Stomach (tissue), 19 donors: ENCODE results near the gene CLDN1. TPM values are rescaled to one million over a fixed set of nuclear protein-coding genes. Genes with fewer than 3 reads are reported as not detected.

Source experiments
- DNase-seq, 2 donors: peaks; one replicate each; pipeline versions ENCODE4 v3.0.0 to v3.0.0-alpha.2; 2013 to 2019
- H3K27ac ChIP-seq, 5 donors: fragments of 200-600 bp in 4 of 5; sonication (generic) in 4 of 5; one replicate each; pipeline ENCODE4 v1.5.1; 2013 to 2019; ENCODE audit warnings: mild to moderate bottlenecking in 1 of 5, moderate library complexity in 1 of 5
- H3K27me3 ChIP-seq, 3 donors: fragments of 200-600 bp; sonication (generic); one replicate each; pipeline ENCODE4 v1.5.1; 2017 to 2019; ENCODE audit warnings: mixed run types in 1 of 3
- H3K36me3 ChIP-seq, 4 donors: fragments of 200-600 bp; sonication (generic); 1 replicate in 3 of 4; 2 replicates in 1 of 4; pipeline ENCODE4 v1.5.1; 2016 to 2019
- H3K4me1 ChIP-seq, 4 donors: fragments of 200-600 bp; sonication (generic); one replicate each; pipeline ENCODE4 v1.5.1; 2016 to 2019
- H3K4me3 ChIP-seq, 4 donors: fragments of 200-600 bp; sonication (generic) in 3 of 4; one replicate each; pipeline ENCODE4 v1.5.1; 2016 to 2019; ENCODE audit warnings: mild to moderate bottlenecking in 1 of 4
- H3K9me3 ChIP-seq, 4 donors: fragments of 200-600 bp; sonication (generic); one replicate each; pipeline ENCODE4 v1.5.1; 2016 to 2019
- CTCF ChIP-seq, 7 experiments: fragments of 450-650 bp in 4 of 7; fragments of 200-600 bp in 3 of 7; sonication (generic) in 3 of 7; IDR thresholded peaks; one replicate each; pipeline ENCODE4 v1.5.1; 2016 to 2019; ENCODE audit warnings: antibody characterized with exemption in 7 of 7, control low read depth in 2 of 7, mild to moderate bottlenecking in 1 of 7
- EP300 ChIP-seq: sonication (generic); formaldehyde crosslinking; IDR thresholded peaks from one replicate; pipeline ENCODE4 v1.6.1; 2017; ENCODE audit warnings: antibody characterized with exemption
- POLR2A ChIP-seq, 4 donors: fragments of 450-650 bp; IDR thresholded peaks; one replicate each; pipeline ENCODE4 v1.6.1; 2016; ENCODE audit warnings: antibody characterized with exemption in 4 of 4, control low read depth in 2 of 4, mild to moderate bottlenecking in 1 of 4, moderate library complexity in 1 of 4
- POLR2AphosphoS5 ChIP-seq, 3 donors: sonication (generic); formaldehyde crosslinking; IDR thresholded peaks; one replicate each; pipeline ENCODE4 v1.6.1; 2016; ENCODE audit warnings: antibody characterized with exemption in 3 of 3
- WGBS, 5 donors: extraction: QIAGEN DNeasy Blood & Tissue Kit in 3 of 5; methylation state at CpG; one replicate each; pipeline versions ENCODE4 v1.1.5 to v1.1.7; 2013 to 2018; 5-methylcytosine and 5-hydroxymethylcytosine counted together
- intact Hi-C: fragments of 100-400 bp; cut with DNase I; formaldehyde crosslinking; loops from one replicate; pipeline ENCODE4 v1.15.1; 2023; ENCODE audit warnings: low total_unique reads
- long read RNA-seq, 10 donors: transcript quantifications; one replicate each; lab custom pipeline, GENCODE V29; 2026
- polyA plus RNA-seq, 3 donors: library from polyadenylated mRNA; stranded (reverse); fragments of 200-250 nt; gene quantifications; one replicate each; pipeline ENCODE4 v1.2.3, GENCODE V29; 2013
- total RNA-seq, 5 donors: library from RNA; depleted of rRNA; stranded (reverse); fragments of >200 nt; gene quantifications; one replicate each; pipeline versions ENCODE4 v1.1.0 to v1.2.3, GENCODE V29; 2014 to 2016
- donor health status: healthy with polysubstance abuse.
- donor health status: Bipolar disorder and iron deficiency.
- donor health status: healthy.

The CLDN1 gene
- total RNA-seq (1 to 10 TPM in 2 of 5 donors, not detected in 3; 4.9 to 7.0 TPM), polyA plus RNA-seq (10 to 100 TPM in 1 of 3 donors, 1 to 10 TPM in 1, under 1 TPM in 1; 0.62 to 15.6 (median 1.1) TPM)
- long read RNA-seq, donor 1, transcript CLDN1-201 (4 exons, 3,481 nt) = major isoform, 5 of 5 reads
- long read RNA-seq, donor 1, partial matches to known transcripts = 0 of 5 reads
- long read RNA-seq, donor 1, other reads (novel, unspliced or antisense) = 0 of 5 reads
- long read RNA-seq, donor 2, partial matches to known transcripts = 0 of 4 reads
- long read RNA-seq, donor 2, other reads (novel, unspliced or antisense) = 0 of 4 reads
- long read RNA-seq, donor 3 = 0 reads
- long read RNA-seq, donor 4 = 0 reads
- long read RNA-seq, donor 5, partial matches to known transcripts = 0 of 4 reads
- long read RNA-seq, donor 5, other reads (novel, unspliced or antisense) = 0 of 4 reads
- long read RNA-seq, donor 6 = 0 reads
- long read RNA-seq, donor 7, transcript CLDN1-201 (4 exons, 3,481 nt) = major isoform, 9 of 9 reads
- long read RNA-seq, donor 7, partial matches to known transcripts = 0 of 9 reads
- long read RNA-seq, donor 7, other reads (novel, unspliced or antisense) = 0 of 9 reads
- long read RNA-seq, donor 8, partial matches to known transcripts = 0 of 1 reads
- long read RNA-seq, donor 8, other reads (novel, unspliced or antisense) = 0 of 1 reads
- long read RNA-seq, donor 9, partial matches to known transcripts = 0 of 1 reads
- long read RNA-seq, donor 9, other reads (novel, unspliced or antisense) = 0 of 1 reads
- long read RNA-seq, donor 10, transcript CLDN1-201 (4 exons, 3,481 nt) = major isoform, 5 of 5 reads
- long read RNA-seq, donor 10, partial matches to known transcripts = 0 of 5 reads
- long read RNA-seq, donor 10, other reads (novel, unspliced or antisense) = 0 of 5 reads

- TF ChIP-seq EP300 (no peak), CTCF (IDR thresholded peaks at IDR 0.05) (peak in 5 of 7 experiments; percentile 65 to 98 (median 83)), POLR2A (IDR thresholded peaks at IDR 0.05) (no peak), POLR2AphosphoS5 (IDR thresholded peaks at IDR 0.05) (peak in 1 of 3 donors; percentile 18)
- H3K4me3 ChIP-seq = peak within 1 kb of the TSS; percentile 43 to 65 (median 54)
- intact Hi-C loops = loop anchor here (10.0 kb wide), 1 partner anchor 347 kb away; no protein-coding TSS in a partner anchor
- whole genome bisulfite sequencing, 5 donors = 4 to 9% (median 5%) methylated on average over 34 to 64 of the region's 64 CpGs
- H3K27ac ChIP-seq = peak within 1 kb of the TSS in 3 of 5 donors; percentile 36 to 45 (median 36)
- peaks cover 0 to 26% (median 7%) of the 10 kb centered on the region in 3 donors for H3K27me3 ChIP-seq
- DNase-seq = peak; percentile 85 to 94
- H3K36me3 ChIP-seq = no peaks in the 10 kb centered on the region
- no peaks in the 10 kb centered on the region for H3K9me3 ChIP-seq
- H3K4me1 ChIP-seq = peaks cover 4 to 22% (median 17%) of the 10 kb centered on the region in 4 donors
These were observed at the start of gene CLDN1 for GRCh38 chr3:190321789-190322603. Gene CLDN1, minus strand, starts transcription at chr3:190322446. Its CDS starts 240 bp downstream, at chr3:190322206.

- no peak for TF ChIP-seq POLR2A (IDR thresholded peaks at IDR 0.05)
- TF ChIP-seq POLR2AphosphoS5 (IDR thresholded peaks at IDR 0.05) = no peak
- no peak for TF ChIP-seq CTCF (IDR thresholded peaks at IDR 0.05)
- no peak for TF ChIP-seq EP300
- H3K9me3 ChIP-seq = no peaks in the 10 kb centered on the region
- H3K36me3 ChIP-seq = no peaks in the 10 kb centered on the region
- intact Hi-C loops = no loop called here
- no peak overlapping the region for H3K4me3 ChIP-seq
- no peaks in the 10 kb centered on the region for H3K27me3 ChIP-seq
- H3K27ac ChIP-seq = no peak overlapping the region
- no peak for DNase-seq
- no peaks in the 10 kb centered on the region for H3K4me1 ChIP-seq
- WGBS, 5 donors = 40 to 69% (median 49%) methylated on average over 2 of the region's 2 CpGs
These were observed 48.9 kb upstream of the CLDN1 start for GRCh38 chr3:190371152-190371551.

GRCh38 chr3:190370369-190370768 is 48.1 kb upstream of the CLDN1 start:
- no peak for TF ChIP-seq POLR2A (IDR thresholded peaks at IDR 0.05)
- no peaks in the 10 kb centered on the region for H3K27me3 ChIP-seq
- H3K36me3 ChIP-seq = no peaks in the 10 kb centered on the region
- no peaks in the 10 kb centered on the region for H3K9me3 ChIP-seq
- no peaks in the 10 kb centered on the region for H3K4me1 ChIP-seq
- DNase-seq = no peak
- H3K4me3 ChIP-seq = no peak overlapping the region
- H3K27ac ChIP-seq = no peak overlapping the region
- intact Hi-C loops = no loop called here
- 89 to 96% (median 95%) methylated on average over 2 of the region's 2 CpGs for whole genome bisulfite sequencing, 5 donors

GRCh38 chr3:190369668-190370295 is 47.5 kb upstream of the CLDN1 start:
- no peak for TF ChIP-seq POLR2AphosphoS5 (IDR thresholded peaks at IDR 0.05)
- intact Hi-C loops = no loop called here
- Histone ChIP-seq H3K4me1 (no peaks in the 10 kb centered on the region), H3K27me3 (no peaks in the 10 kb centered on the region), H3K27ac (no peak overlapping the region), H3K9me3 (no peaks in the 10 kb centered on the region), H3K36me3 (no peaks in the 10 kb centered on the region), H3K4me3 (no peak overlapping the region)
- WGBS, 5 donors = 72 to 89% (median 83%) methylated on average over 5 of the region's 5 CpGs
- DNase-seq = no peak
